ENCODE data around the gene RELN.

Gene RELN

DNA sequence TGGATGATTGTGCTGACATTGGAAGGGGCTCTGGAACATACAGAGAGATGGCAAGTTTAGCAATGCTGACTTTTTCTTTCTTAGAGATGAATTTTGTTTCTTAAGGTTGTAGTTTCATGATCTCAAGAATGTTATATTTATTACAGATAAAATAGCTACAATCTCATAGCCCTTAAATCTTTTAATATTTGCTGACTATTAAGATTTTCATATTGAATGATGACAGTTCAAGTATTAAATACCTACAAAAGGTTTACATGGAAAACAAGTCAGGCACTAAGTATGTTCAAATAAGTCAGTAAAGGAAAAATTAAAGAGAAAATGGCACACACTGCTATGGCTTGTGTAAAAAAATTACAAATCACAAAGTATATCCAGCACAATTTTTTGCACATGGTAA is 291.4 kb downstream of the RELN start:
- in situ Hi-C loops (cut with HindIII; ENCODE audit: low pct_ligation_motif_present, low sequenced_read_pairs), result no loop called here
- Histone ChIP-seq H3K27ac (no peak overlapping the region), H3K4me3 (ENCODE audit: low read depth, low read length) (no peak overlapping the region), H3K27me3 (replicated peaks) (no peaks in the 10 kb centered on the region), H3K36me3 (replicated peaks) (no peaks in the 10 kb centered on the region)
- DNase-seq, result no peak
- TF ChIP-seq, protein P1, sequence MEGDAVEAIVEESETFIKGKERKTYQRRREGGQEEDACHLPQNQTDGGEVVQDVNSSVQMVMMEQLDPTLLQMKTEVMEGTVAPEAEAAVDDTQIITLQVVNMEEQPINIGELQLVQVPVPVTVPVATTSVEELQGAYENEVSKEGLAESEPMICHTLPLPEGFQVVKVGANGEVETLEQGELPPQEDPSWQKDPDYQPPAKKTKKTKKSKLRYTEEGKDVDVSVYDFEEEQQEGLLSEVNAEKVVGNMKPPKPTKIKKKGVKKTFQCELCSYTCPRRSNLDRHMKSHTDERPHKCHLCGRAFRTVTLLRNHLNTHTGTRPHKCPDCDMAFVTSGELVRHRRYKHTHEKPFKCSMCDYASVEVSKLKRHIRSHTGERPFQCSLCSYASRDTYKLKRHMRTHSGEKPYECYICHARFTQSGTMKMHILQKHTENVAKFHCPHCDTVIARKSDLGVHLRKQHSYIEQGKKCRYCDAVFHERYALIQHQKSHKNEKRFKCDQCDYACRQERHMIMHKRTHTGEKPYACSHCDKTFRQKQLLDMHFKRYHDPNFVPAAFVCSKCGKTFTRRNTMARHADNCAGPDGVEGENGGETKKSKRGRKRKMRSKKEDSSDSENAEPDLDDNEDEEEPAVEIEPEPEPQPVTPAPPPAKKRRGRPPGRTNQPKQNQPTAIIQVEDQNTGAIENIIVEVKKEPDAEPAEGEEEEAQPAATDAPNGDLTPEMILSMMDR (IDR thresholded peaks at IDR 0.05; ENCODE audit: low read depth, low read length, missing control alignments), result no peak

DNA sequence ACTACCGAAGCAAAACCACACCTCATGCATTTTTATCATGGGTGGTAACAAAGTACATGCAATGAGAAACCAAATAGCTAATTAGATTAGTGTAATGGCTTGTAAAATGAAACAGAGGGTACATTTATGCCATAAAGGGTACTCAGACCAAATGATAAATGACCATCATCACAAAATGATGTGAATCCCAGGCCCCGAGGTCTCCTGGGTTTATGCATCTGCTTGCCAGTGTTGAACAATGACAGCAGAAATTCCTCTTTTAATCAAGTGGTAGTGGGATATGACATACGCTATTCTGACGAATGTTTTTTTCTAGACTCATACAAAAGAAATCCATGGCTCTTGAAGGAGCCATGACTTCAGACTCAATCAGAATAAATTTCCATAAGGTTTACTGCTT is 293.9 kb downstream of the RELN start:
- H3K4me3 ChIP-seq (ENCODE audit: low read depth, low read length), result no peak overlapping the region
- no peaks in the 10 kb centered on the region for H3K27me3 ChIP-seq (replicated peaks)
- in situ Hi-C loops (cut with HindIII; ENCODE audit: low pct_ligation_motif_present, low sequenced_read_pairs), result no loop called here
- TF ChIP-seq, protein P1 (IDR thresholded peaks at IDR 0.05; ENCODE audit: low read depth, low read length, missing control alignments), result no peak
- H3K36me3 ChIP-seq (replicated peaks), result no peaks in the 10 kb centered on the region
- no peak overlapping the region for H3K27ac ChIP-seq
- no peak for DNase-seq

DNA sequence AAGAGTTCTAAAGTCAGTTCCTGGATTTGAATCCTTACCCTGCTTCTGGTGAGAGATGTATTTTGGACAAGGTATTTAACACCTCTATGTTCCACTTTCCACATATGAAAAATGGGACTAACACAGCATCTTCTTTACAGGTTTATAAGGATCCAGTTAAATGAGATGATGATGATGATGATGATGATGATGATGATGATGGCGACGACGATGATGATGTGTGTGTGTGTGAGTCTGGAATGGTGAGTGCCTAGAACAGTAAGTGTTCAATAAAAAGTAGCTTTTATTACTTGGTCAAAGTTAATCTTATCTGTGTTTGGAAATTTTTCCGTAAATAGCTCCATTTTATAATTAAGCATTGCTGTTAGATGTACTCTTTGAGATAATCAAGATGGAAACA is 295.2 kb downstream of the RELN start:
- H3K27ac ChIP-seq, result no peak overlapping the region
- TF ChIP-seq, protein P1 (IDR thresholded peaks at IDR 0.05; ENCODE audit: low read depth, low read length, missing control alignments), result no peak
- H3K4me3 ChIP-seq (ENCODE audit: low read depth, low read length), result no peak overlapping the region
- no peaks in the 10 kb centered on the region for H3K36me3 ChIP-seq (replicated peaks)
- DNase-seq, result no peak
- H3K27me3 ChIP-seq (replicated peaks), result no peaks in the 10 kb centered on the region
- in situ Hi-C loops (cut with HindIII; ENCODE audit: low pct_ligation_motif_present, low sequenced_read_pairs), result no loop called here

DNA sequence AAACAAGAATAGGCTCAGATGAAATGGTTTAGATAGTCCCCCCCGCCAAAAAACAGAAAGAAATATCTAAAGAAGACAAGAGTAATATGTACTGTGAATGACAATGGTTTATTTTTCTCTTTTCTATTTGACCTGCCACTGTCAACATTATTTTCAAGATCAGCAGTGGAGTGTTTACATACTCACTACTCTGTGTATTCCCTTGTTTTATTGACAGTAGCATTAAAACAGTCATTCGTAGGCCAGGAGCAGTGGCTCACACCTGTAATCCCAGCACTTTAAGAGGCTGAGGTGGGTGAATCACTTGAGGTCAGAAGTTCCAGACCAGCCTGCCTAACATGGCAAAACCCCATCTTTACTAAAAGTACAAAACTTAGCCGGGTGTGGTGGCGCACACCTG is 298.2 kb downstream of the RELN start:
- no peaks in the 10 kb centered on the region for H3K36me3 ChIP-seq (replicated peaks)
- no peak overlapping the region for H3K27ac ChIP-seq
- no peak overlapping the region for H3K4me3 ChIP-seq (ENCODE audit: low read depth, low read length)
- no peak for DNase-seq
- TF ChIP-seq, protein P1 (IDR thresholded peaks at IDR 0.05; ENCODE audit: low read depth, low read length, missing control alignments), result no peak
- no peaks in the 10 kb centered on the region for H3K27me3 ChIP-seq (replicated peaks)
- in situ Hi-C loops (cut with HindIII; ENCODE audit: low pct_ligation_motif_present, low sequenced_read_pairs), result no loop called here

DNA sequence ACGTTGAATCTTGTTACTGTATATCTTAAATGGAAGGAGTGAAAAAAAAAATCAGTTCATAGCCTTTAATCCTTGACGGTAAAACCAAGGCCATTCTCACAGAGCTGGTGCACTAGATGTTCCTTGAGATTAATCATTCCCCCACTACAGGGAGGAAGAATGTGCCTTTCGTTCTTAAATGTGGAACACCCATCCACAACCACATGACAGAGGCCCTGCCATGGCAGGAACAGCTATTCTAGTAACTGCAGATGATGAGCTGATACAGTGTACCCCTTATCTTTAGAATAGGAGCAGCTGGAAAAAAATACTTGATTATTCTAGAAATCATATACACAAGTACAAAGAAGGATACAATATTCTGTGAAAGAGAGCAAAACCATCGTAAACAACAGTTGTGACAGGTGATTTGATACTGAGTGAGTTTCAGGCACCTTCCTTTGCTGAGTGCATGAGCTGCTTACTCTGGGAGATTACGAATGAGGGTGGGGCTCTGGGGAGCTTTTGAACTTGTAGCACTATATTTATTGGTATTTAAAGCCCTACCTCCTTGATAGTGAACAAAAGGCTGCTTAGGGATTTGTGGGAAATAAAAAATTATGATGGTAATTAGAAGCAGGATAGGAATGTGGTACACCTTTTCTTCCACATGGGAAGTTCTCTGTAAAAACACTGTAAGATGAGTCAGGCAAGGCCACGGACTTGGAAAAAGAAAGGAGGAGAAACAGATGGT is 299.1 kb downstream of the RELN start:
- Histone ChIP-seq H3K36me3 (replicated peaks) (no peaks in the 10 kb centered on the region), H3K4me3 (ENCODE audit: low read depth, low read length) (no peak overlapping the region), H3K27me3 (replicated peaks) (no peaks in the 10 kb centered on the region), H3K27ac (no peak overlapping the region)
- TF ChIP-seq, protein P1 (IDR thresholded peaks at IDR 0.05; ENCODE audit: low read depth, low read length, missing control alignments), result no peak
- in situ Hi-C loops (cut with HindIII; ENCODE audit: low pct_ligation_motif_present, low sequenced_read_pairs), result no loop called here
- DNase-seq, result no peak

DNA sequence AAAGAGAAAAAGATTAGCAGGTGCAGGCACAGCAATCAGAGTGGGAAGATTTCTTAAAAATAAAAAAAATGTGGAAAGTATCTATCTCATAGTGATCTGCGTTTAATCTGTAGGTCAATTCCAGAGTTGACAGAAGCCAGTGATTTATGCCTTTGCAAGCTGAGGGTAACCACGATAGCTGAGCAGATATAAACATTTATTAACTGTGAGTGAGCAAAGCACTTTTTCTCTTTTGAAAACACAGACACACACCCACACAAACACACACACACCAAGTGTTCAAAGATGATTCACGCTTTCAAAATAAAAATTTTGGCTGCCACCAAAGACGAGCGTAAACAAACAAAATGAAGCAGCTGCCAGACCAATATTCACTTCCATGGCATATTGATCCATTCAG is 300.2 kb downstream of the RELN start:
- Histone ChIP-seq H3K27ac (no peak overlapping the region), H3K36me3 (replicated peaks) (no peaks in the 10 kb centered on the region), H3K4me3 (ENCODE audit: low read depth, low read length) (no peak overlapping the region), H3K27me3 (replicated peaks) (no peaks in the 10 kb centered on the region)
- in situ Hi-C loops (cut with HindIII; ENCODE audit: low pct_ligation_motif_present, low sequenced_read_pairs), result no loop called here
- TF ChIP-seq, protein P1 (IDR thresholded peaks at IDR 0.05; ENCODE audit: low read depth, low read length, missing control alignments), result no peak
- no peak for DNase-seq
